HG02642 (cell line): Measurements from ENCODE around the gene CALHM1.
A peak's percentile ranks its signal among the peaks of the same experiment; 100 is the strongest.

Source experiments
- ATAC-seq: cut with Tn5 transposase; IDR thresholded peaks from one replicate; pipeline ENCODE4 v1.9.1; 2021; ENCODE audit warnings: mild to moderate bottlenecking; ENCODE audit not compliant: unreplicated experiment, poor library complexity

CALHM1 gene

DNA sequence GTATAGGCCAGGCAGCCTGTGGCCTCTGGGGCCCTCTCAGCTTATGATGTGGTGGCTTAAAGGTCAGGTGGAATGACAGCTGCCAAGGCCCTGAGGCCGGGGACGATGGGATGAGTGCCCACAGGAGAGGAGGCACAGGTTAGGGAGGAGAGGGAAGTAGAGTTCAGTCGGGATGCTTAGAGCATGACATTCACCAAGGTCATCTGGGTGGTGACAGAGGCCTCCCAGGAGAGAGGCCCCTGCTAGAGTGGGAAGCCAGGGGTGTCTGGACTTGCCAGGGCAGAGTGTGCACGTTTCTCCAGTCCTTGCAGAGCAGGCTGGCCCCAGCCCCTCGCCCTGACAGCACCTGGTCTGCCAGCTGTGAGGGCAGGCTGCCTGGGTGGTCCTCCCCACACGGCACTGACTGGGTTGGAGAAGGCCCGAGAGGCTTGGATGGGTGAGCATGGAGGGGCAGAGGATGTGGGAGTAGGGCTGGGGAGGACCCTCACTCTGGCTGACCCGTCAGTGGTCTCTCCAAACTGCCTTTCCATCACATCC, 1.5 kb downstream of the CALHM1 start:
- no peak for ATAC-seq

DNA sequence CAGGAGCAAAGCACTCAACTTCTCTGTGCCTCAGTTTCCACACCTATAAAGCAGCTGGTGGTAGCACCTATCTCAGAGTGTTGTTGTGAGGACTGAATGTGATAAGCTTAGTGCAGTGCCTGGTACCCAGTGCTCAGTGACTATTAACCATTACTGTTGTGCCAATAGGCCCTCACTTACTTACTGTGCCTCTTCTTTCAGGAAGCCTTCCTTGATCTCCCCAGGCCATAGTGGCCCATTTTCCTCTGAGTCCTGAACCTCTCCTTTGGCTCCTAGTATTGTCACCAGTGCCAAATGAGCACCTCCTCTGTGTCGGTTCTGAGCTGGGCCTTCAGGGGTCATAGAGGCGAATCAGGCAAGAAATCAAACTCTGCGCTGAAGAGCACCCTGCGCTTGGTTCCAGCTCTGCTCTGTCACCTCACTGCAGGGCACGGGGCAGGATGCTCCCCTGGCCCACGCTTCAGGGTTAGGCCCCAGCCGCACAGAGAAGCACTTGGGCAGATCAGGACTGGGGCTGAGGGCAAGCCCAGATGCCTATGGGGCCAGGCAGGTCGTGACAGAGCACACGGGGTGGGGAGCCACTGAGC, 2.5 kb downstream of the CALHM1 start:
- no peak for ATAC-seq

DNA sequence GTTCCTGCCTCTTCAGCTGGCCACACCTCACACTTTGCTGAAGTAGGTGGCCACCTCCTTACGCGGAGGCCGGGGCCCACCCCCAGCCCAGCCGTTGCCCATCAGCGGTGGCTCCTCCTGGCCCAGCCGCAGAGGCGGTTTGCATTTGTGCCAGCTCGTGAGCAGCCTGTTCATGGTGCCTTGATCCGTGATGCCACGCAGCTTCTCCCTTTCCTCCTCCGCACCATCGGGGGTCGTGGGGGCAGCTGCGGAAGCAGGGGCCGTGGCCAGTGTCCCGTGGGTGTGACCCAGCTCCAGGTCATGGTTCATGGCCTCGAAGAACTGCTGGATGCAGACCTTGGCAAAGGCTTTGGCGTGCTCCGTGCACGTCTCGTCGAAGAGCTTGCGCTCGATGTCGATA, 3.5 kb downstream of the CALHM1 start:
- ATAC-seq = no peak

DNA sequence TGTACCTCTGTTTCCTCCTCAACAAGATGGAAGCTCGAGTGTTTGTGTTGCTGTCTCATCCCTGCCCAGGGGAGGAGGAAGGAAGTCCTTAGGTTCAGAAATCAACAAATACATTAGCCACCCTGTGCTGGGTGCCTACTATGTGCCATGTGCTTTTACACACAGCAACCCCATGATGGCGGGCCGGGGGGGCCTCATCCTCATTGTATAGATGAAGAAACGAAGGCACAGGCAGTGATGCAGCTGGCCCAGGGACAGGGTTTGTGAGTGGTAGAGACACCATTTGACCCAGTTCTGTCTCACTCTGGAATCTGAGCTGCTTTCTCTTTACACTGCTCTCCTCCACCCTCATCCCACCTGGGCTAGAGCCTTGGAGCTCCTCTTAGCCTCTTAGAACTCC, 4.7 kb downstream of the CALHM1 start:
- no peak for ATAC-seq

DNA sequence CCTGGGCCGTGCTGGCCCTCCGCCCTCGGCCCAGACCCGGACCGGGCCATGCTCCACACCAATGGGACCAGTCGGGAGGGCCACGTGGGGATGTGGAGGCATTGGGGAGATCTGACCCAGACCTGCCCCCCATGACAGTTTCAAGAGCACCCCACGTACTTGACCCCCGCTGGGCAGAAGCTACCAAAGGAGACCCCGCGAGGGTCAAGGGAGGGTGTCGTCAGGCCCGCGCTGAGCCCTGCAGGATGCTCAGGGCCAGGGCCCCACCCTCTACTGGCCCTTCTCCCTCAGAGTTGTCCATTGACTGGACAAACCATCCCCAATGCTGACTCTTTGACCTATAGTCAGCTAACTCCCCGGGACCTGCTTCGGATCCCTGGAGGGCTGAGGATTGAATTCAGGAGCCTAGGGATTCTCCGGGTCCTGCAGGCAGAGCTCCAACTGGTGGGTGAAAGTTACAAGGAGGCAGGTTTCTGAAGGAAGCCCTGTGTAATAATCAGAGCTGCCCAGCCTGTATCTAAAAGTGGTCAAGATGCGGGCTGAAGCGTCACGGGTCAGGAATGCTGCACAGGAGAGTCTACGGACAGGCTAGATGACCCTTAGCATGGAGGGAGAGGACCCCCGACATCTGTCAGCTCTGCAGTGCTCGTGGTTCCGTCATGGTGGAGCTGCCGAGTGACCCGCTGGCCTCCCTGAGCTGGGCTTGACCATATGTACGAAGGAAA, 6.0 kb downstream of the CALHM1 start:
- ATAC-seq = no peak

DNA sequence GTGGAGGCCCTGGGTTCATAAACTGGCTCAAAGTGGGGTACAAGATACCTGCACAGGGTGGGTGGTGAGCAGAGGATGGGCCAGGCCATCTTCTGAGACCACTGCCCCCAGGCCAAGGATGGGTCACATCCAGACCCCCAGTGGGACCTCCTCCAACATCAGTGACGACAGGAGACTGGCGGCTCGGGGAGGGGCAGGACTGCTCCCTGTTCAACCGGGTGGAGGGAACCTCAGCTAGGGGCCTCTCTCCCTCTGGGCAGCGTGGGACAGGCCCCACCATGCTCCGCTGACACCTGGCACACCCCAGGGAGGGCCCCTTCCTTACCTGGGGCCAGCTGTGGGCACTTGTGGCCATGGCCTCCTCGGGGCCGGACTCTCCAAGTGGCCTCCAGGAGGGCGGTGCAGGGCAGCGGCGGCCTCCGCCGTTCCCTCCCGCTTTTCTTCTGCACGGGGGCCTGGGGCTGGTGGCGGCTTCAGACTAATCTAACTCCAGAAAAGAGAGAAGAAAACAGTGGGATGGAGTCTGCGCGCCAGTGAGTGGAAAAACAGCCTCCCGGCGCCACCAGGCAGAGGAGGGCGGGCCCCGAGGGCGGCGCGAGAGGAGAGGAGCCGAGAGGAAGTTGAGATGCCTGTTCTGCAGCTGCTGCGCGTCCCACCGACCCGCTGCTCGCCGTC, 6.7 kb downstream of the CALHM1 start, which contains the start of gene CALHM2:
CALHM2 (minus strand) TSS at position 540 of the 675 bp plus-strand sequence. CDS start 2,429 bp downstream, outside the sequence.
- peak; percentile 67 for ATAC-seq

DNA sequence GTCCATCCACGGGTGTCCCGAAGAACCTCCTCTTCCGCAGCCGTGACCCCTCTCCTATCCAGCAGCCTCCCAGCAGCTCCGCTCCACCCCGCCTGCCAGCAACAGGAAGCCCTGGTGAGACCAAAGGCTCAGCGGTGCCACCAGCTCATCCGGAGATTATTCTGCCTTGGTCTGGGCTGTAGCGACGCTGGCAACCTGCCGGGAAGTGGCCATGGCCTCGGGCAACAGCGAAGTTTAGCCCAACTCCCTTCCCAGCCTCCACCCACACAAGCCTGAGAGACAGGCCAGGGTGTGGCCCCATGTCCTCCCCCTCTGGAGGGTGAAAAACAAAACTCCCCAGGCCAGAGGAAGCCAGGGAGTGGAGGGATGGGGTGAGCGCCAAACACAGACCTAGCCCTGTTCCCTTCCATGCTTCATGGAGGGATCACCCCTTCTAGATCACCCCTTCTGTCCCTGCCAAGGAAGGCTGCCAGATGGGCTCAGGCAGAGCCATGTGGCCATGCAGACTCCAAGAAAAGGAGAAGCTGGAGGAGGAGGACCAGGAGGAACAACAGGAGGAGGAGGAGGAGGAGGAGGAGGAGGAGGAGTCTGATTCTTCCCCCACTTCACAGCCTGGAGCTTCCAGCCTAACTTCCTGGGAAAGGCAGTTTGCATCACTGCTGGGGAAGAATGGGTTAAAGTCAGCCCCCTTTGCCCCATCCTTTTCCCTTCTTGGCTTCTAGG, 7.4 kb downstream of the CALHM1 start:
- no peak for ATAC-seq

DNA sequence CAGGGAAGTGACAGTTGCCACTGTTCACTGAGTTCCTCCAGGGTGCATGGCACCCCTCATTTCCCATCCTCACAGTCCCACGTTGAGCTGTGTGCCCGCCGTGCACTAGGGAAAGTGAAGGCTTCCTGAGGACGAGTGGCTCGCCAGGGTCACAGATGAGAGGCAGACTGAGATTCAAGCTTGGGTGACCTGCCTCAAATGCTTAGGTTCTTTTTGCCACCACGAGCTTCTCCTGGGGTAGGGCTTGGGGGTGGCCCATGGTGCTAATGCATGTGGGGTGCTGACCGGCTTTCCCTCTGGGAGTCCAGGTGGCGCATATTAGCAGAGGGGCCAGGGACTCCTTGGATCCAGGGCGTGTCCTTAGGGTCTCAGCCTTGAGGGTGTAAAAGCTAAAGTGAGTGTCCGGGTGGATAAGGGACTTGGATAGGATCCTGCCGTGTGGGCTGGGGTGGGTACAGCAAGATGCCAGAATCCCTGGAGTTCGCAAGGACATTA, 8.5 kb downstream of the CALHM1 start:
- ATAC-seq = no peak

DNA sequence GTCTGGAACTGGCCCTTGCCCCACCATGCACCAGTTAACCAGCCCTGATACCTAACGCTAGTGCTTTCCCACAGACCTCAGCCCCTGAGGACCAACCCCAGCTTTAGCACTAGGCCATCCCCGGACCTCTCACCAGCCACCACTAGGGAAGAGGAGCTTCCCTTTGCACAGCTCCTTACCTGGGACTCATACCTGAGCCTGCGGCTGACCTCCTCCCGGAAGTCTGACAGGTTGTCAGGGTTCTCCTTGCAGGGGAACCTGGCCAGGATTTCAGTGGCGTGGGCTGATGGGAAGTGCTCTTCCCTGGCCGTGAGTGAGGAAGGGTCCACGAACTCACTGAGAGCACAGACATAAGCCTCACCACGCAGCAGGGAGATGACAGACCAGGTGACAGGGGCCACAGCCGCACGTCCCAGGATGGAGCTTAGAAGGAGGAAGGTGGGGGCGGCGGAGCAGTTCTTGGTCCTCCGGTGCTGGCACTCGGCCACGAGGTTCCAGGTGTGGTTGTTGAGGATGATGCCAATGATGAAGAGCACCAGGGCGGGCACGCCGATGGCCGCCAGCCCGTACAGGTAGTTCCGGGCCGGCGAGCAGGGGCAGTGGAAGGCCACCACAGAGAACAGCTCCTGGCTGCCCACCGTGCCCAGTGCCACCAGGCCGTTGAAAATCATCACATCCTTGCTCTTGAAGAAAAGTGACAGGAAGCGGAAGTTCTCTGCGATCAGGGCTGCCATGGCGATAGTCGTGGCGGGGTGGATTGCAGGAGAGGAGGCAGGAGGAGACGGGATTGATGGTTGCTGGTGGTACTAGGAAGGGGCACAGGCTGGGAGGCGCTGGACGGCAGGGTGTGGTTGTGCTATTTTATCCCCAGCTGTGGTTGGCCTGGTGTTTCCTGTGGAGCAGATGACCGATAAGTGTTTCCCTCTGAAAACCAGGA, 9.2 kb downstream of the CALHM1 start:
- no peak for ATAC-seq

DNA sequence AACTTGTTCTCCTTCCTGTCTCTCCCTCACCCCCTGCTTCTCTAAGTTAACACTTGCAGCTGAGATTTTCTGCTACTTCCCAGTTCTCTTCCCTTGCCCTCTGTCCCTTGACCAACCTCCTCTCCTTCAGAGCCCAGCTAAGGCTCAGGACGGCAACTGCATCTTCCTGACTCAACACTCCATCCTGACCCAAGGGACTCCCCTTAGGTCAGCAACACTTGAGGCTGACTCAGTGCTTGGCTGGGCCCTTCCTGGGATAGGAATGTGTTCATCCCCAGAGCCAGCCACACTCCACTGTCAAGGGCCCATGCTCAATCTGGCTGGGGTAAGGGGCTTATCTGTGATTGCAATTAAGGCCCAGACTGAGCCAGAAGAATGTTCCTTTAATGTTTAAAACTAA, 10.0 kb downstream of the CALHM1 start:
- no peak for ATAC-seq

DNA sequence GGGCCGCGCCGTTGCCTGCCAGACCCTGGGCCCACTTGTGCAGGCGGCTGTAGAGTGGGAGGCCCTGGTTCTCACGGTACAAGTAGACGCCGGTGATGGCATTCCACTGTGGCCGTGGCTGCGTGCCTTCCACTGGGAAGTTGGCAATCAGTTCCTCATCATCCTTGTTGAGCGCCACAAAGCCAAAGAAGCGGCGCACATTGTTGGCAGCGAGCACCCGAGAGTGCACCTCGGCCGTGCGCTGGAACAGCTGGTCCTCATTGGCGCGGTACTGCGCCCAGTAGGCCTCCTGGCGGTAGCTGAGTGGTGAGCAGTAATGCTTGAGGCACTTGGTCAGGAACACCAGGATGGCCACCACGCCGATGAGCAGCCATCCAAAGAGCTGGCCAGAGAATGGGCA, 11.5 kb downstream of the CALHM1 start:
- ATAC-seq = no peak

DNA sequence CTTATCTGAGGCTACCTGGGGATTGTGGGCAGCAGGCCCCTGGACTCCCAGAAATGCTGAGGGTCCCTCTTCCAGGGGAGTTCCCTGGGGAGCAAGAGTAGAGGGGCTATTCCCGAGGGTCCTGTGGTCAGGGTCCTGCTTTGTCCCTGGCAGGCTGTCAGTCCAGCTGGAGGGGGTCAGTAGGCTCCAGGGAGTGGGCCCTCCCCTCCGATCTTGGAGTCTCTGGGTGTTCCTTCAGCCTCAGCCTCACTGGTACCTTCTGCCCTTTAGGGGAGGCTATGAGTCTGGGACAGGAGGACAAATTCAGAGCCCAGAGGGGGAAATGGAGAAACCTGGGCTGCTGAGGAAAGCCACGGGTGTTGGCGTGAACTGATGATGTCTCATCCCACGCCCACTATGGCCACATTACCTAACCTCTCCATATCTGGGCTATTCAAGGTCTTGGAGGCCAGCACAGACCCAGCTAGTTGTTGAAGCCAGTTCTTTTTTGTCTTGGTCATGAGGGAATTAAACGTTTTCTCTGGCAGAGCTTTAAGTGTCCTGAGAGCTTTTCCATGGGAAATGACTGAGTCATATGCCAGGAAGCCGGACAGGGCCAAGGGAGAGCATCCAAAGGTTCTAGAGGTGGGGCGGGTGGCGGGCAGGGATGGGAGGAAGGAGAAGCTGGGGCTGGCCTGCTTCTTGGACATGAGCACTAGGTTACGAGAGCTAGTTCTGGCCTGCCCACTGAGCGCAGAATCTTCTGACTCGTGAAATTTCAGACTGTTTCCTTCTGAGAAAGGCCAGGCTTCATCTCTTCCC, 12.7 kb downstream of the CALHM1 start:
- ATAC-seq = no peak

DNA sequence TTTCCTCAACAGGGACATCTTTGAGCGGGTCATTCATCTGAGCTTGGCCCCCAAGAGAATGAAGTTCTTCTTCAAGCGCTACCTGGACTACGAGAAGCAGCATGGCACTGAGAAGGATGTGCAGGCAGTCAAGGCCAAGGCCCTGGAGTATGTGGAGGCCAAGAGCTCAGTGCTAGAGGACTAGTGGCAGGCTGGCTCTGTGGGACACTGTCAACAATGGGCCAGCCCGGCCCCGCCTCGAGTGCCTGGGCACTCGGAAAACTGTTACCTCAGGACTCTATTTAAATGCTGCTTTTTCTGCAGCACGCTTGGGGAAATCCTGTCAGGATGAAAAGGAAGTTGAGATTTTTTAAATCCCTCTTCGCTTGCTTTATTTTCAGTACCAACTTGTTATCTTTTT, 13.3 kb downstream of the CALHM1 start:
- no peak for ATAC-seq

DNA sequence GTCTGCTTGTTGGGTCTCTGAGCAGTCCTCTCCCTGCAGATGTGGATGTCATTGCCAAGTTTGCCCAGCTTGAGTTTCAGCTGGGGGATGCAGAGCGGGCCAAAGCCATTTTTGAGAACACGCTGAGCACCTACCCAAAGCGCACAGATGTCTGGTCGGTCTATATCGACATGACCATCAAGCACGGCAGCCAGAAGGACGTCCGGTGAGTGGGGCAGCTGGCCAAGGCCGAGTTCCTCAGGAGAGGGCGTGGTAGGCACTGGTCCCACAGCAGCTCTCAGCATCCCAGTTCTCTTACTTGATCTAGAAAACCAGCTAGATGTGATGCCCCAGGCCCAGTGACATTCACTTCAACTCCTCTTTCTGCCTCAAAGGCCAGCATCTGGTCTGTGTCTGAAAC, 14.2 kb downstream of the CALHM1 start:
- no peak for ATAC-seq

DNA sequence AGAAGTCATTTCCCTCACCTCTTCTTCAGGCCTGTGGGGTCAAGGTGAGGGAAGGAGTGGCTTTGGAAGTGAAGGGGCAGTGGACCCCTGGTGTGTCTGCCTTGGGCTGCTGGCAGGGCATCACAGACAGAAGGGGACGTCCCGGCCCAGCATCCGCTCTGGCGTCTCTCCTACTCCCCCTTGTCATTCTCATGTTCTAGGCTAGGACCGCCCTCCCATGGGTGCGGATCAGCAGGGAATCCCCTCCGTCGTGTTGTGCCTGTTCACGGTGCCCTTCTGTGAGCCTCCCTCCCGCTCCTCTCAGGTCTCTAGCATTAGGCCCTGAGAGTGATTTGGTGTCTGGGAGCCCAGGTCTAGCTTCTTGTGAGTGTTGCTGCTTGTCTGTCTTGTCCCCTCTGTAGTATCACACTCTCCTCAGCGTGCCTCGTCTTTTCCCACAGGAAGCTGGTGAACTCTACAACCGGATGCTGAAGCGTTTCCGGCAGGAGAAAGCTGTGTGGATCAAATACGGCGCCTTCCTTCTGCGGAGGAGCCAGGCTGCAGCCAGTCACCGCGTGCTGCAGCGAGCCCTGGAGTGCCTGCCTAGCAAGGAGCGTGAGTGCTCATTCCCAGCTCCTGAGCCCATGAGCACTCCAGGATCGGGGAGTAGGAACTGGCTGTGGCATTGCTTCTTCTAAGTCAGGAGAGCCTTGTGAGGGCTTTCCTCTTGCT, 15.1 kb downstream of the CALHM1 start:
- ATAC-seq = no peak

DNA sequence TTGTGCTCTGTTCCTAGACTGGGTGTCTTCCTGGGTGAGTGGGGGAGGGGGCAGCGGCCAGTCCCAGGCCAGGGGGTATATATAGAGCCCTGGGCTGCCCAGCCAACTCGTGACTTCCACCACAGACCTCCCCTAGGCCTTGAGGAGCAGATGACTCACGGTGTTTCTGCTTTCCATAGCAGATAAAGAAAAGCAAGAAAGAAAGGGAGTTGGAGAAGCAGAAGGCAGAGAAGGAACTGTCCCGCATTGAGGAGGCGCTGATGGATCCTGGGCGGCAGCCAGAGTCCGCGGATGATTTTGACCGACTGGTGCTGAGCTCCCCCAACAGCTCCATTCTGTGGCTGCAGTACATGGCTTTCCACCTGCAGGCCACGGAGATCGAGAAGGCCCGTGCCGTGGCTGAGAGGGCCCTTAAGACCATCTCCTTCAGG, 16.7 kb downstream of the CALHM1 start:
- no peak for ATAC-seq

DNA sequence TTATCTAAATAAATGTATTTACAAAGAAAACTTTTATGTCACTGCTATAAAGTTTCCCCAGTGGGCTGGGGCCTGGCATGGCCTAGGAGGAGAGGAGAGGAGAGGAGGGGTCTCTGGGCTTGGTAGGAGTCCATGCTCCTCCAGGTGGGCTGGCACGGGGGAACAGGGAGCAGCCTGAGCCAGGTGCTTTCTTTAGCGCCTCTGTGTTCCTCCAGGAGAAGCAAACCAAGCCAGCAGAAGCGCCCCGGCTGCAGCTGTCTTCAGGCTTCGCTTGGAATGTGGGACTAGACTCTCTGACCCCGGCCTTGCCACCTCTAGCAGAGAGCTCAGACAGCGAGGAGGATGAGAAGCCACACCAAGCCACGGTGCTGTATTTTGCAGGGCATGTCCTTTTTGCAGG, 17.1 kb downstream of the CALHM1 start:
- no peak for ATAC-seq

DNA sequence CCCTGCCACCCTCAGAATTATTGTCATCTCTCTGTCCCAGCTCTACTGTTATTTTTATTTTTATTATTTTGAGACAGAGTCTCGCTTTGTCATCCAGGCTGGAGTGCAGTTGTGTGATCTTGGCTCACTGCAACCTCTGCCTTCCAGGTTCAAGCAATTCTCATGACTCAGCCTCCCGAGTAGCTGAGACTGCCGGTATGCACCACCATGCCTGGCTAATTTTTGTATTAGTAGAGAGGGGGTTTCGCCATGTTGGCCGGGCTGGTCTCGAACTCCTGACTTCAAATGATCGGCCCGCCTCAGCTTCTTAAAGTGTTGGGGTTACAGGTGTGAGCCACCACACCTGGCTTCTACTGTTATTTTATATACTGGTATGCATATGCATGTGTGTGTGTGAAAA, 17.5 kb downstream of the CALHM1 start:
- no peak for ATAC-seq
